ENCODE results near the gene GLE1.
A peak's percentile ranks its signal among the peaks of the same experiment; 100 is the strongest.

GLE1 gene

GRCh38 chr9:128540634-128541360 is 36.3 kb downstream of the GLE1 start:
- DNase-seq (ENCODE audit: low read depth in 1 of 2, low spot score in 1 of 2) = peak; percentile 54 to 77
- Histone ChIP-seq H3K4me3 (replicated peaks; ENCODE audit: insufficient read depth, low read length) (no peak overlapping the region), H3K27me3 (ENCODE audit: insufficient read depth, poor library complexity, severe bottlenecking) (no peaks in the 10 kb centered on the region), H3K27ac (replicated peaks) (peak overlapping the region; percentile 26)
- TF ChIP-seq CTCF (IDR thresholded peaks at IDR 0.05; ENCODE audit: insufficient read depth, low read length) (no peak), POLR2AphosphoS5 (IDR thresholded peaks at IDR 0.05; ENCODE audit: low read depth) (no peak; the same call in 1 of the 2 replicates), SPI1 (IDR thresholded peaks at IDR 0.05; ENCODE audit: borderline replicate concordance, low read depth) (peak; percentile 90)

DNA sequence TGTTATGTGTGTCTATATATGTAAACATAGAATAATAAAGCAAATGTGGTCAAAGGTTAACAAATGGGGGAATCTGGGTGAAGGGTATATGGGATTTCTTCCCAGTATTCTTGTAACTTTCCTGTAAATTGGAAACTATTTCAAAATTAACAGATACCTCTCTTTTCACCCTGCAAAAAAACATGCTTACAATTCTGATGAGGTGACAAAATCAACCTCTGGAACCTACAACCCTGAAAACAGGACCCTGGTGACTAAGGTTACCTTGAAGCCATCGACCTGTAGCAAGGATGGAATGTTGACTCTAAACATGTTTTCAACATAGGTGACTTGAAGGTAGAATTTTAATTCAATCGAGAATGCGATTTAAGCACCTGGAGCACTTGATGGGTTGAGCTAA is 42.0 kb downstream of the GLE1 start:
- Histone ChIP-seq H3K27ac (replicated peaks) (no peak overlapping the region), H3K4me3 (replicated peaks; ENCODE audit: insufficient read depth, low read length) (no peak overlapping the region), H3K27me3 (ENCODE audit: insufficient read depth, poor library complexity, severe bottlenecking) (no peaks in the 10 kb centered on the region)
- TF ChIP-seq POLR2AphosphoS5 (IDR thresholded peaks at IDR 0.05; ENCODE audit: low read depth) (no peak), GABPA (IDR thresholded peaks at IDR 0.05; ENCODE audit: low read depth) (no peak), CTCF (IDR thresholded peaks at IDR 0.05; ENCODE audit: insufficient read depth, low read length) (no peak), SPI1 (IDR thresholded peaks at IDR 0.05; ENCODE audit: borderline replicate concordance, low read depth) (no peak)
- TF ChIP-seq, protein P1, sequence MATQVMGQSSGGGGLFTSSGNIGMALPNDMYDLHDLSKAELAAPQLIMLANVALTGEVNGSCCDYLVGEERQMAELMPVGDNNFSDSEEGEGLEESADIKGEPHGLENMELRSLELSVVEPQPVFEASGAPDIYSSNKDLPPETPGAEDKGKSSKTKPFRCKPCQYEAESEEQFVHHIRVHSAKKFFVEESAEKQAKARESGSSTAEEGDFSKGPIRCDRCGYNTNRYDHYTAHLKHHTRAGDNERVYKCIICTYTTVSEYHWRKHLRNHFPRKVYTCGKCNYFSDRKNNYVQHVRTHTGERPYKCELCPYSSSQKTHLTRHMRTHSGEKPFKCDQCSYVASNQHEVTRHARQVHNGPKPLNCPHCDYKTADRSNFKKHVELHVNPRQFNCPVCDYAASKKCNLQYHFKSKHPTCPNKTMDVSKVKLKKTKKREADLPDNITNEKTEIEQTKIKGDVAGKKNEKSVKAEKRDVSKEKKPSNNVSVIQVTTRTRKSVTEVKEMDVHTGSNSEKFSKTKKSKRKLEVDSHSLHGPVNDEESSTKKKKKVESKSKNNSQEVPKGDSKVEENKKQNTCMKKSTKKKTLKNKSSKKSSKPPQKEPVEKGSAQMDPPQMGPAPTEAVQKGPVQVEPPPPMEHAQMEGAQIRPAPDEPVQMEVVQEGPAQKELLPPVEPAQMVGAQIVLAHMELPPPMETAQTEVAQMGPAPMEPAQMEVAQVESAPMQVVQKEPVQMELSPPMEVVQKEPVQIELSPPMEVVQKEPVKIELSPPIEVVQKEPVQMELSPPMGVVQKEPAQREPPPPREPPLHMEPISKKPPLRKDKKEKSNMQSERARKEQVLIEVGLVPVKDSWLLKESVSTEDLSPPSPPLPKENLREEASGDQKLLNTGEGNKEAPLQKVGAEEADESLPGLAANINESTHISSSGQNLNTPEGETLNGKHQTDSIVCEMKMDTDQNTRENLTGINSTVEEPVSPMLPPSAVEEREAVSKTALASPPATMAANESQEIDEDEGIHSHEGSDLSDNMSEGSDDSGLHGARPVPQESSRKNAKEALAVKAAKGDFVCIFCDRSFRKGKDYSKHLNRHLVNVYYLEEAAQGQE (IDR thresholded peaks at IDR 0.05; ENCODE audit: insufficient replicate concordance, low read depth) = no peak
- DNase-seq (ENCODE audit: low read depth in 1 of 2, low spot score in 1 of 2) = no peak

- TF ChIP-seq POLR2AphosphoS5 (IDR thresholded peaks at IDR 0.05; ENCODE audit: low read depth) (no peak), SPI1 (IDR thresholded peaks at IDR 0.05; ENCODE audit: borderline replicate concordance, low read depth) (no peak), GABPA (IDR thresholded peaks at IDR 0.05; ENCODE audit: low read depth) (no peak), CTCF (IDR thresholded peaks at IDR 0.05; ENCODE audit: insufficient read depth, low read length) (no peak)
- TF ChIP-seq, protein P1 (IDR thresholded peaks at IDR 0.05; ENCODE audit: insufficient replicate concordance, low read depth) = no peak
- Histone ChIP-seq H3K27me3 (ENCODE audit: insufficient read depth, poor library complexity, severe bottlenecking) (no peaks in the 10 kb centered on the region), H3K27ac (replicated peaks) (no peak overlapping the region), H3K4me3 (replicated peaks; ENCODE audit: insufficient read depth, low read length) (no peak overlapping the region)
- DNase-seq (ENCODE audit: low read depth in 1 of 2, low spot score in 1 of 2) = no peak
Measured at GRCh38 chr9:128548876-128549275, 44.4 kb downstream of the GLE1 start.

DNA sequence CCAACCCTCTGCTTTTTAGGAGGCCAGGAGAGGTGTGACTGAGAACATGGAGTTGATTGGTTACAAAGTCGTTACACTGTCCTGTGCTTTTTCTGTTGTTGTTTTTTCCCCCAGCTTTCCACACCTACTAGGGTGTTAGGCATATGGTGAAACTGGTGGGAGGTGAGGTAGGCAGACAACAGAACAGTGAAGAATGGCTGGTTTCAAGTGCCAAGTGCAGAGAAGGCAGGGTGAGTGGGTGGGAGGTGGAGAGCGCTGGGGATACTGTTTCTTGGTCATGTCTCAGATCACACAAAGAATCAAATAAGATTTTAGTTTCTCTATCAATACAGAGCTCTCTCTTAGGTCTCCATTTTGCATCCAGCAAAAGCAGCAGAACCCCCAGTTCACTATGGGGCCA is 45.7 kb downstream of the GLE1 start:
- TF ChIP-seq SPI1 (IDR thresholded peaks at IDR 0.05; ENCODE audit: borderline replicate concordance, low read depth) = no peak
- no peak for TF ChIP-seq GABPA (IDR thresholded peaks at IDR 0.05; ENCODE audit: low read depth)
- TF ChIP-seq CTCF (IDR thresholded peaks at IDR 0.05; ENCODE audit: insufficient read depth, low read length) = no peak
- TF ChIP-seq, protein P1 (IDR thresholded peaks at IDR 0.05; ENCODE audit: insufficient replicate concordance, low read depth) = no peak
- no peak for TF ChIP-seq POLR2AphosphoS5 (IDR thresholded peaks at IDR 0.05; ENCODE audit: low read depth)
- Histone ChIP-seq H3K27ac (replicated peaks) (no peak overlapping the region), H3K4me3 (replicated peaks; ENCODE audit: insufficient read depth, low read length) (no peak overlapping the region), H3K27me3 (ENCODE audit: insufficient read depth, poor library complexity, severe bottlenecking) (no peaks in the 10 kb centered on the region)
- DNase-seq (ENCODE audit: low read depth in 1 of 2, low spot score in 1 of 2) = no peak

Measured in HL-60 (cell line).